ENCODE data around the gene PRIMA1.
"Not testable (repeated sequence)": the region's sequence is repeated elsewhere in the genome, so short reads cannot be mapped to it uniquely, and the experiment has no call there.

PRIMA1 gene

GRCh38 chr14:93788293-93788542, at the start of gene PRIMA1:
TSS of gene PRIMA1 (minus strand) at chr14:93788485. CDS start at chr14:93787718, 767 bp downstream.
- DNase-seq = no peak

- no peak for DNase-seq
Measured at GRCh38 chr14:93834699-93835371, 46.5 kb upstream of the PRIMA1 start.

- no peak for DNase-seq
Measured at GRCh38 chr14:93832665-93833064, 44.4 kb upstream of the PRIMA1 start.

GRCh38 chr14:93832081-93832480, 43.8 kb upstream of the PRIMA1 start:
- DNase-seq = no peak

GRCh38 chr14:93830753-93831461, 42.6 kb upstream of the PRIMA1 start:
- no peak for DNase-seq

- no peak for DNase-seq
Measured at GRCh38 chr14:93829839-93830481, 41.7 kb upstream of the PRIMA1 start.

GRCh38 chr14:93825235-93825553, 36.9 kb upstream of the PRIMA1 start:
- DNase-seq = no peak

- no peak for DNase-seq
Measured at GRCh38 chr14:93824518-93825234, 36.4 kb upstream of the PRIMA1 start.

GRCh38 chr14:93824076-93824475, 35.8 kb upstream of the PRIMA1 start:
- no peak for DNase-seq

- DNase-seq = no peak
Measured at GRCh38 chr14:93821051-93821450, 32.8 kb upstream of the PRIMA1 start.

- DNase-seq = no peak
Measured at GRCh38 chr14:93818857-93819256, 30.6 kb upstream of the PRIMA1 start.

GRCh38 chr14:93811676-93812075, 23.4 kb upstream of the PRIMA1 start:
- DNase-seq = no peak

- no peak for DNase-seq
Measured at GRCh38 chr14:93811020-93811419, 22.7 kb upstream of the PRIMA1 start.

GRCh38 chr14:93809491-93810420, 21.5 kb upstream of the PRIMA1 start:
- DNase-seq = not testable (repeated sequence)

GRCh38 chr14:93804654-93805053, 16.4 kb upstream of the PRIMA1 start:
- DNase-seq = no peak

GRCh38 chr14:93803408-93804318, 15.4 kb upstream of the PRIMA1 start:
- DNase-seq = no peak

GRCh38 chr14:93799989-93800921, 12.0 kb upstream of the PRIMA1 start:
- DNase-seq = no peak

GRCh38 chr14:93799617-93799988, 11.3 kb upstream of the PRIMA1 start:
- no peak for DNase-seq

- no peak for DNase-seq
Measured at GRCh38 chr14:93797536-93797935, 9.3 kb upstream of the PRIMA1 start.

- DNase-seq = no peak
Measured at GRCh38 chr14:93797071-93797470, 8.8 kb upstream of the PRIMA1 start.

GRCh38 chr14:93794756-93795155, 6.5 kb upstream of the PRIMA1 start:
- DNase-seq = no peak
